ENCODE measurements around the gene SSR1. TPM values are rescaled to one million over a fixed set of nuclear protein-coding genes. Genes with fewer than 3 reads are reported as not detected.
A peak's percentile ranks its signal among the peaks of the same experiment; 100 is the strongest.

SSR1 gene
- total and polyA plus RNA-seq, 9 of the 15 experiments (the other 6 are each of a cell fraction or from before 2014, with no cell fraction given): 87.7 to 220 (median 144) TPM

- TF ChIP-seq ZBTB40 (IDR thresholded peaks at IDR 0.05) (peak; percentile 55), ZBTB40 (CRISPR knock-in tag; IDR thresholded peaks at IDR 0.05) (no peak), ZNF395 (CRISPR knock-in tag; IDR thresholded peaks at IDR 0.05) (no peak), STAT5B (CRISPR knock-in tag; IDR thresholded peaks at IDR 0.05) (no peak), CC2D1A (IDR thresholded peaks at IDR 0.05) (0 out of 2 replicates have a peak, but pooled peaks have one; percentile 20)
These were observed 636 bp upstream of the SSR1 start (continued) for GRCh38 chr6:7313505-7314165.
